Fibroblast of the aortic adventitia (primary cell): ENCODE measurements around the gene LRRC8D. TPM values are rescaled to one million over a fixed set of nuclear protein-coding genes. Genes with fewer than 3 reads are reported as not detected.

Experiments used
- DNase-seq: peaks from one replicate; pipeline ENCODE4 v3.0.0-alpha.2; 2010; ENCODE audit warnings: low read depth
- H3K4me3 ChIP-seq: 2 replicates; pipeline ENCODE4 v1.5.1; 2011; ENCODE audit warnings: low read depth, mild to moderate bottlenecking, control low read depth, low read length, moderate library complexity
- CTCF ChIP-seq: IDR thresholded peaks from 2 replicates; pipeline ENCODE4 v1.5.1; 2011; ENCODE audit warnings: mild to moderate bottlenecking, low read length, control low read depth, inconsistent platforms; ENCODE audit not compliant: insufficient read depth
- total RNA-seq: library from RNA; depleted of rRNA; stranded (reverse); fragments of >200 nt; gene quantifications from 2 replicates; pipeline ENCODE4 v1.2.3, GENCODE V29; 2012; ENCODE audit warnings: low replicate concordance

Gene LRRC8D
- total RNA-seq, 1 donor = 45.6 TPM

GRCh38 chr1:89894210-89895201 lies 73.7 kb downstream of the LRRC8D start:
- H3K4me3 ChIP-seq = no peak overlapping the region
- peak; percentile 90 for DNase-seq
- TF ChIP-seq CTCF = no peak

- no peak for DNase-seq
- no peak for TF ChIP-seq CTCF
- no peak overlapping the region for H3K4me3 ChIP-seq
Observed at GRCh38 chr1:89896105-89896942, 75.5 kb downstream of the LRRC8D start.

- no peak overlapping the region for H3K4me3 ChIP-seq
- TF ChIP-seq CTCF = no peak
- no peak for DNase-seq
Observed at GRCh38 chr1:89897347-89898133, 76.7 kb downstream of the LRRC8D start.

GRCh38 chr1:89898150-89898549 lies 77.3 kb downstream of the LRRC8D start:
- no peak for TF ChIP-seq CTCF
- no peak overlapping the region for H3K4me3 ChIP-seq
- DNase-seq = no peak

GRCh38 chr1:89898695-89899470 lies 78.1 kb downstream of the LRRC8D start:
- H3K4me3 ChIP-seq = no peak overlapping the region
- DNase-seq = no peak
- TF ChIP-seq CTCF = no peak
